GM21381 (cell line): ENCODE measurements around the gene SGCE.

ENCODE experiments used
- ATAC-seq: cut with Tn5 transposase; IDR thresholded peaks from one replicate; pipeline ENCODE4 v1.9.1; 2021; ENCODE audit warnings: mild to moderate bottlenecking, moderate library complexity; ENCODE audit not compliant: unreplicated experiment

The SGCE gene

GRCh38 chr7:94660006-94660405 lies 4.1 kb upstream of the SGCE start:
- ATAC-seq, result no peak

GRCh38 chr7:94658826-94659225 lies 2.9 kb upstream of the SGCE start:
- ATAC-seq, result no peak

GRCh38 chr7:94657771-94658693 lies 2.1 kb upstream of the SGCE start:
- peak; percentile 82 for ATAC-seq

- ATAC-seq, result no peak
Measured at GRCh38 chr7:94656925-94657731, 1.2 kb upstream of the SGCE start.

- no peak for ATAC-seq
Measured at GRCh38 chr7:94656658-94656924, 658 bp upstream of the SGCE start.

GRCh38 chr7:94655126-94655847 lies 646 bp downstream of the SGCE start:
- ATAC-seq, result no peak

GRCh38 chr7:94654783-94655125 lies 1.2 kb downstream of the SGCE start:
- no peak for ATAC-seq

- ATAC-seq, result no peak
Measured at GRCh38 chr7:94650147-94651051, 5.5 kb downstream of the SGCE start.

- ATAC-seq, result peak; percentile 72
Measured at GRCh38 chr7:94649450-94649849, 6.5 kb downstream of the SGCE start.

- ATAC-seq, result no peak
Measured at GRCh38 chr7:94648731-94649130, 7.2 kb downstream of the SGCE start.

GRCh38 chr7:94647295-94647694 lies 8.6 kb downstream of the SGCE start:
- no peak for ATAC-seq

- ATAC-seq, result no peak
Measured at GRCh38 chr7:94643771-94644545, 12.0 kb downstream of the SGCE start.

GRCh38 chr7:94642838-94643653 lies 12.9 kb downstream of the SGCE start:
- no peak for ATAC-seq

GRCh38 chr7:94639384-94639783 lies 16.5 kb downstream of the SGCE start:
- no peak for ATAC-seq

GRCh38 chr7:94635687-94636086 lies 20.2 kb downstream of the SGCE start:
- no peak for ATAC-seq

GRCh38 chr7:94634502-94634901 lies 21.4 kb downstream of the SGCE start:
- ATAC-seq, result no peak

GRCh38 chr7:94633687-94634086 lies 22.2 kb downstream of the SGCE start:
- no peak for ATAC-seq

GRCh38 chr7:94633014-94633341 lies 23.0 kb downstream of the SGCE start:
- no peak for ATAC-seq

GRCh38 chr7:94632338-94633013 lies 23.5 kb downstream of the SGCE start:
- no peak for ATAC-seq
